Left colon (tissue), 2 donors: Measurements from ENCODE around the gene INPP1. TPM values are rescaled to one million over a fixed set of nuclear protein-coding genes. Genes with fewer than 3 reads are reported as not detected.
"Not testable (repeated sequence)": the region's sequence is repeated elsewhere in the genome, so short reads cannot be mapped to it uniquely, and the experiment has no call there.

Source experiments
- ATAC-seq: fragments of 200-7000 bp; cut with Tn5 transposase; one replicate; pipeline ENCODE4 v1.9.1; 2020; ENCODE audit warnings: mild to moderate bottlenecking, moderate library complexity
- DNase-seq, 2 donors: peaks; one replicate each; pipeline ENCODE4 v3.0.0-alpha.2; 2020
- intact Hi-C, 2 donors: fragments of 100-400 bp; cut with DNase I in 1 of 2; cut with micrococcal nuclease in 1 of 2; formaldehyde crosslinking; loops; one replicate each; pipeline versions ENCODE4 v1.11.2 to v1.14.0; 2022; cut with DNase I, micrococcal nuclease
- total RNA-seq, 2 donors: library from RNA; stranded (reverse); fragmentation: NEBNext Ultra II Directional; extraction: Animal tissue kit (Norgen Biotek cat#: 25700); gene quantifications; one replicate each; pipeline ENCODE4 v1.2.1, GENCODE V29; 2021
- donor health status: DM: no; HTN: no; CAD: no.
- donor health status: DM: yes; HTN: yes; CAD: no.

Gene INPP1
- total RNA-seq, 2 donors from 2014 or later, result 39.8 to 45.8 TPM

- ATAC-seq (no peak), DNase-seq (no peak)
- intact Hi-C loops, result no loop called here
Observed at GRCh38 chr2:190327867-190328572, 15.4 kb upstream of the INPP1 start.

GRCh38 chr2:190328573-190329147 lies 14.7 kb upstream of the INPP1 start:
- DNase-seq (no peak), ATAC-seq (no peak)
- intact Hi-C loops, result no loop called here

GRCh38 chr2:190333395-190333794 lies 10.0 kb upstream of the INPP1 start:
- no peak for ATAC-seq
- intact Hi-C loops, result no loop called here
- no peak for DNase-seq

DNA sequence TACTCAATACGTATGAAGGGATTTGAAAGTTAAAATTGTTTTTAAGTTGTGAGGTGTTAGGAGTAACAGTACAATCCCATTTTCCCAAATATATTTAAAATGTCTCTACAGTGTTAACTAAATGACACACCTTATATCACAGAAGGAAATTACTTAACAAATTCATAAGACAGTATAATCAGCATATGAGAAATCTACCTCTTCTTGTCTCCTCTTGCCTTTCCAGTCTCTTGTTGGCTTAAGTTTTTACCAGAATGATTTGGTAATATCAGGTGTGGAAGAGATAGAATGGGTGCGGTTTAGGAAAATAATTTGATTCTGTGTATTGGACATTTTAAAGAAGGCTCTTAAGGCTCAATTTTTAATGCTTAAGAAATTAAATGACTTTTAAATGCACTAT lies 9.5 kb upstream of the INPP1 start:
- ATAC-seq (peak; percentile 30), DNase-seq (no peak)
- intact Hi-C loops, result no loop called here

- intact Hi-C loops, result no loop called here
- ATAC-seq (peak; percentile 99), DNase-seq (no peak)
Observed at GRCh38 chr2:190334479-190335224, 8.7 kb upstream of the INPP1 start.

DNA sequence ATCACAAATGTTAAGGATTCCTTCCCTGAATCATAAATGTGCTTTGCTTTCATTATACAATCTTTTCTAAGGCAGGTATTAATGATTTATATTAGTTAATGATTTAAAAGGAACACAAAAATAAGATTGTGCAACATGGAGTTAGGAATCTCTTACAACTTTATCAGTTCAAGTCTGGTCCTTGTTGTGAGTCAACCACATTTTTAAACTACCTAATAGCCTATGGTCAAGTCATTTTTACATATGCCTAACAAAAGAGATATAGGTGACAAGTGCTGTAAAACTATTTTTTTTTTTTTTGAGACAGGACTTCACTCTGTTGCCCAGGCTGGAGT lies 8.2 kb upstream of the INPP1 start:
- ATAC-seq (peak; percentile 6), DNase-seq (no peak)
- intact Hi-C loops, result no loop called here

GRCh38 chr2:190335584-190335983 lies 7.8 kb upstream of the INPP1 start:
- ATAC-seq, intact Hi-C loops, DNase-seq: not testable (repeated sequence)

DNA sequence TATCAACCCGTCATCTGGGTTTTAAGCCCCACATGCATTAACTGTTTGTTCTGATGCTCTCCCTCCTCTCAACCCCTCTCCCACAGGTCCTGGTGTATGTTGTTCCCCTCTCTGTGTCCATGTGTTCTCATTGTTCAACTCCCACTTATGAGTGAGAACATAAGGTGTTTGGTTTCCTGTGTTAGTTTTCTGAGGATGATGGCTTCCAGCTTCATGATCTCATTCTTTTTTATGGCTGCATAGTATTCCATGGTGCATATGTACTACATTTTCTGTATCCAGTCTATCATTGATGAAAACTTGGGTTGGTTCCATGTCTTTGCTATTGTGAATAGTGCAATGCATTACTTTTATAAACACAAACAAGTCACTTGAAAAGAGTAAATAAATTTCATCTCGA lies 7.0 kb upstream of the INPP1 start:
- no peak for ATAC-seq
- no peak for DNase-seq
- intact Hi-C loops, result no loop called here

- DNase-seq, result no peak
- intact Hi-C loops, result no loop called here
Observed at GRCh38 chr2:190338453-190338852, 4.9 kb upstream of the INPP1 start.

GRCh38 chr2:190339394-190339793 lies 4.0 kb upstream of the INPP1 start:
- intact Hi-C loops, result no loop called here
- no peak for ATAC-seq
- no peak for DNase-seq

More at GRCh38 chr2:190338453-190338852, 4.9 kb upstream of the INPP1 start:
- ATAC-seq, result no peak

DNA sequence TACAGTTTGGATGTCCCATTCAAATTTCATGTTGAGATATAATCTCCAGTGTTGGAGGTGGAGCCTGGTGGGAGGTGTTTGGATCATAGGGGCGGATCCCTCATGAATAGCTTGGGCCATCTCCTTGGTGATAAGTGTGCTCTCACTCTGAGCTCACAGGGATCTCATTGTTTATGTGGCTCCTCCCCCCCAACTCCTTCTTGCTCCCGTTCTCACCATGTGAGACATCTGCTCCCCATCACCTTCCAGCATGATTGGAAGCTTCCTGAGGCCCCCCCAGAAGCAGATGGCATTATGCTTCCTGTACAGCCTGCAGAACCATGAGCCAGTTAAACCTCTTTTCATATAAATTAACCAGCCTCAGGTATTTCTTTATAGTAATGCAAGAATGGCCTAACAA lies 3.0 kb upstream of the INPP1 start:
- no peak for ATAC-seq
- no peak for DNase-seq
- intact Hi-C loops, result no loop called here

GRCh38 chr2:190342611-190343010 lies 778 bp upstream of the INPP1 start:
- no peak for DNase-seq
- intact Hi-C loops, result no loop called here

GRCh38 chr2:190343089-190343535 lies 277 bp upstream of the INPP1 start:
- intact Hi-C loops, result no loop called here
- ATAC-seq (no peak), DNase-seq (no peak)

More at GRCh38 chr2:190342611-190343010, 778 bp upstream of the INPP1 start:
- no peak for ATAC-seq

DNA sequence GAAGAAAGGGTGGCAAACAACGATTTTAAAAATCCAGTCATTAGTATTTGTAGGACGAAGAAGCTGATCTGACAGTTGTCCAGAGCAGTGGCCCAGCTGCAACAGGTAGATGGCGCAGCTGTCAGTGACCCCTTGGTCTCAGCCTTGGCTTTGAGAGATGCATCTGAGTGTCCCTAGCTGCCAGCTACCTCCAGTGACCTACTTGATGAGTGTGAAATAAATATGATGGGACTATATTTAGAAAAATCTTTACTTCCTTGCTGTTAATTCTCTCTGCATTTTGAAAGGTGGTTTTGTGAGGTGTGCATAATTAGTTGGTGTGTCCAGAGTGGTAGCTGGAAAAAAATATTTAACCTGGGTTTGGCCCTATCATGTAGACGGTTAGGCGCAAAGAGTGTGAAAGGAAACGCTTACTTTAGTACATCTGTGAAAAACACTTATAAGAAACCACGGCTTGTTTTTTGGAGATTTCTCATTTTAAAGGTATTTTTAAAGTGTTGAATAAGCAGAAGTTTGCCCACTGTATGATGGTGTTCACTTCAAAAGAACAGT lies 963 bp downstream of the INPP1 start:
- intact Hi-C loops, result no loop called here
- peak; percentile 70 to 73 for DNase-seq
- ATAC-seq, result peak; percentile 75

- no peak for ATAC-seq
- intact Hi-C loops, result no loop called here
Observed at GRCh38 chr2:190350371-190350770, 7.0 kb downstream of the INPP1 start.

GRCh38 chr2:190351955-190352354 lies 8.6 kb downstream of the INPP1 start:
- ATAC-seq (peak; percentile 80), DNase-seq (no peak)
- intact Hi-C loops, result no loop called here

More at GRCh38 chr2:190350371-190350770, 7.0 kb downstream of the INPP1 start:
- DNase-seq, result no peak

- DNase-seq (no peak), ATAC-seq (peak; percentile 36)
- intact Hi-C loops, result no loop called here
Observed at GRCh38 chr2:190352668-190353536, 9.5 kb downstream of the INPP1 start.

DNA sequence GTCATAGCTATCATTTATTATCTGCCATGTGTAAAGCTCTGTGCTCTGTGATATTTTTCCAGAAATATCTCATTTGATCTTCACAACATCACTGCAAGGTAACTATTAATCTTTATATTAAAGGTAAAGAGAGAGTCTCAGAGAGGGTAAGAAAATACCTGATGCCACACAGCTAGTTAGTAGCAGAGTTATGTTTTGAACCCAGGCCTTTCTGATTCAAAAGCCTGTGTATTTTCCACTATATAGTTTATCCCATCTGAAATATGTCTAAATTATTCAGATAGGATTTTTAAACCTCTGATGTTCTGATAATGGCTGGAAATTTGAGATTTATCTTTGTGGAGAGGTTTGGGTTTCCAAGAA lies 10.1 kb downstream of the INPP1 start:
- no peak for DNase-seq
- intact Hi-C loops, result no loop called here
- ATAC-seq, result no peak
